HG03521 (cell line): ENCODE results near the gene TRAP1.
"Not testable (repeated sequence)": the region's sequence is repeated elsewhere in the genome, so short reads cannot be mapped to it uniquely, and the experiment has no call there.

Source experiments
- ATAC-seq: cut with Tn5 transposase; IDR thresholded peaks from one replicate; pipeline ENCODE4 v1.9.1; 2021; ENCODE audit warnings: mild to moderate bottlenecking, moderate library complexity; ENCODE audit not compliant: unreplicated experiment

TRAP1 gene

GRCh38 chr16:3674513-3675295, 42.6 kb downstream of the TRAP1 start:
- ATAC-seq, result no peak

GRCh38 chr16:3673676-3674377, 43.5 kb downstream of the TRAP1 start:
- no peak for ATAC-seq

- ATAC-seq, result no peak
Measured at GRCh38 chr16:3673201-3673600, 44.1 kb downstream of the TRAP1 start.

GRCh38 chr16:3672571-3673041, 44.7 kb downstream of the TRAP1 start:
- ATAC-seq, result no peak

- no peak for ATAC-seq
Measured at GRCh38 chr16:3671424-3671823, 45.9 kb downstream of the TRAP1 start.

- no peak for ATAC-seq
Measured at GRCh38 chr16:3670711-3671110, 46.6 kb downstream of the TRAP1 start.

GRCh38 chr16:3669082-3669481, 48.2 kb downstream of the TRAP1 start:
- no peak for ATAC-seq

- no peak for ATAC-seq
Measured at GRCh38 chr16:3668626-3669025, 48.7 kb downstream of the TRAP1 start.

GRCh38 chr16:3665508-3665907, 51.8 kb downstream of the TRAP1 start:
- no peak for ATAC-seq

- ATAC-seq, result no peak
Measured at GRCh38 chr16:3664187-3664896, 53.0 kb downstream of the TRAP1 start.

- no peak for ATAC-seq
Measured at GRCh38 chr16:3662601-3663000, 54.7 kb downstream of the TRAP1 start.

GRCh38 chr16:3661922-3662321, 55.4 kb downstream of the TRAP1 start:
- no peak for ATAC-seq

- no peak for ATAC-seq
Measured at GRCh38 chr16:3661311-3661710, 56.0 kb downstream of the TRAP1 start.

- ATAC-seq, result no peak
Measured at GRCh38 chr16:3659251-3659650, 58.1 kb downstream of the TRAP1 start.

- no peak for ATAC-seq
Measured at GRCh38 chr16:3656491-3657468, 60.5 kb downstream of the TRAP1 start.

GRCh38 chr16:3656160-3656490, 61.2 kb downstream of the TRAP1 start:
- not testable (repeated sequence) for ATAC-seq

GRCh38 chr16:3655396-3656159, 61.7 kb downstream of the TRAP1 start:
- no peak for ATAC-seq

- ATAC-seq, result no peak
Measured at GRCh38 chr16:3655030-3655395, 62.3 kb downstream of the TRAP1 start.

GRCh38 chr16:3654249-3654991, 62.9 kb downstream of the TRAP1 start, which contains the start of gene DNASE1:
Gene DNASE1 (plus strand): TSS chr16:3654691. CDS start chr16:3655374, 683 bp downstream.
- ATAC-seq, result no peak
